SK-N-MC (cell line): ENCODE measurements around the gene SPOPL.

Experiments used
- EZH2 ChIP-seq: fragments of 200-600 bp; sonication (generic); IDR thresholded peaks from one replicate; pipeline ENCODE4 v1.6.1; 2017; ENCODE audit warnings: antibody characterized with exemption
- POLR2AphosphoS5 ChIP-seq: IDR thresholded peaks from 2 replicates; pipeline ENCODE4 v1.6.1; 2012; ENCODE audit warnings: mild to moderate bottlenecking, low read depth, low read length, borderline replicate concordance

DNA sequence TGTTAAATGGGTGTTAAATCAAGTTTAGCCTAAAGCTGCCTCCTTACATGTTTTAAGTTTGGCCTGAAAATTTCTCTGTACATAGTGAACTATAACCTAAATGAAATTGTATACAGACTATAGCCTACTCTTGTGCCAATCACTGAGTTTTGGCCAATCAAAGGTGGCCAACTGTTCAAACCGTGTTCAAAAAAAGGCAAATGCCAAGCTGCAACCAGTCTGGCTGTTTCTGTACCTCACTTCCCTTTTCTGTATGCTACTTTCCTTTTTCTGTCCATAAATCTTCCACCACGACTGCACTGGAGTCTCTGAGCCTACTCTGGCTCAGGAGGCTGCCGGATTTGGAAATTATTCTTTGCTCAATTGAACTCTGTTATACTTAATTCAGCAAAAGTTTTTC is 121.0 kb downstream of the SPOPL start:
- TF ChIP-seq POLR2AphosphoS5, result no peak
- no peak for TF ChIP-seq EZH2
